Astrocyte (in vitro differentiated cells and primary cell): ENCODE data around the gene CNTNAP2. TPM values are rescaled to one million over a fixed set of nuclear protein-coding genes. Genes with fewer than 3 reads are reported as not detected.

ENCODE experiments used
- DNase-seq: peaks from one replicate; pipeline ENCODE4 v3.0.0-alpha.2; 2010; ENCODE audit warnings: low read depth
- FAIRE-seq: peaks from 2 replicates; lab custom pipeline; 2011; peaks lifted over from hg19 to GRCh38; lab: Jason Lieb, UNC
- H2AFZ ChIP-seq: 2 replicates; pipeline ENCODE4 v1.6.0; 2012; ENCODE audit warnings: low read depth, low read length, inconsistent platforms
- H3K27ac ChIP-seq: 2 replicates; pipeline ENCODE4 v1.5.1; 2011; ENCODE audit warnings: low read depth, low read length, inconsistent platforms
- H3K27me3 ChIP-seq: 2 replicates; pipeline ENCODE4 v1.6.0; 2011; ENCODE audit warnings: low read length, inconsistent platforms; ENCODE audit not compliant: insufficient read depth
- H3K36me3 ChIP-seq: 2 replicates; pipeline ENCODE4 v1.5.1; 2011; ENCODE audit warnings: low read length, inconsistent platforms; ENCODE audit not compliant: insufficient read depth
- H3K4me1 ChIP-seq: 2 replicates; pipeline ENCODE4 v1.5.1; 2011; ENCODE audit warnings: low read length, inconsistent platforms; ENCODE audit not compliant: insufficient read depth
- H3K4me2 ChIP-seq: 2 replicates; pipeline ENCODE4 v1.6.0; 2012; ENCODE audit warnings: low read length, inconsistent platforms
- H3K4me3 ChIP-seq: 2 replicates; pipeline ENCODE4 v1.5.1; 2011; ENCODE audit warnings: low read depth, mild to moderate bottlenecking, low read length, inconsistent platforms; ENCODE audit not compliant: insufficient read depth
- H3K79me2 ChIP-seq: 2 replicates; pipeline ENCODE4 v1.6.0; 2012; ENCODE audit warnings: mild to moderate bottlenecking, low read length, inconsistent platforms; ENCODE audit not compliant: insufficient read depth
- H3K9ac ChIP-seq: 2 replicates; pipeline ENCODE4 v1.6.0; 2012; ENCODE audit warnings: mild to moderate bottlenecking, low read length, inconsistent platforms
- H3K9me3 ChIP-seq: 2 replicates; pipeline ENCODE4 v1.5.1; 2012; ENCODE audit warnings: low read depth, mild to moderate bottlenecking, low read length, inconsistent platforms; ENCODE audit not compliant: insufficient read depth
- H4K20me1 ChIP-seq: 2 replicates; pipeline ENCODE4 v1.6.0; 2012; ENCODE audit warnings: low read length, inconsistent platforms; ENCODE audit not compliant: insufficient read depth
- H3K27ac Mint-ChIP-seq: one replicate; pipeline ENCODE4 v1.8.0; 2021; ENCODE audit warnings: mild to moderate bottlenecking, mixed read lengths; ENCODE audit not compliant: unreplicated experiment
- H3K27me3 Mint-ChIP-seq: one replicate; pipeline ENCODE4 v1.8.0; 2021; ENCODE audit warnings: low read depth, mixed read lengths; ENCODE audit not compliant: unreplicated experiment
- H3K36me3 Mint-ChIP-seq: one replicate; pipeline ENCODE4 v1.8.0; 2021; ENCODE audit warnings: low read depth, mixed read lengths; ENCODE audit not compliant: unreplicated experiment
- H3K4me1 Mint-ChIP-seq: one replicate; pipeline ENCODE4 v1.8.0; 2021; ENCODE audit warnings: low read depth, mixed read lengths; ENCODE audit not compliant: unreplicated experiment
- H3K4me3 Mint-ChIP-seq: one replicate; pipeline ENCODE4 v1.8.0; 2021; ENCODE audit warnings: mild to moderate bottlenecking, moderate library complexity, mixed read lengths; ENCODE audit not compliant: unreplicated experiment
- H3K9me3 Mint-ChIP-seq: one replicate; pipeline ENCODE4 v1.8.0; 2021; ENCODE audit warnings: mild to moderate bottlenecking, mixed read lengths; ENCODE audit not compliant: unreplicated experiment
- CTCF ChIP-seq: IDR thresholded peaks from 2 replicates; pipeline ENCODE4 v1.5.1; 2011; ENCODE audit warnings: low read depth, mild to moderate bottlenecking, inconsistent platforms, low read length, moderate library complexity; ENCODE audit not compliant: insufficient read depth
- EZH2 ChIP-seq: IDR thresholded peaks from 2 replicates; pipeline ENCODE4 v1.6.1; 2012; ENCODE audit warnings: mild to moderate bottlenecking, low read length, inconsistent platforms; ENCODE audit not compliant: insufficient read depth
- total RNA-seq: library from RNA; stranded (reverse); gene quantifications from 2 replicates; pipeline ENCODE4 v1.2.1, GENCODE V29; 2021

CNTNAP2 gene
- total RNA-seq, 1 donor from 2014 or later = 20.0 TPM

DNA sequence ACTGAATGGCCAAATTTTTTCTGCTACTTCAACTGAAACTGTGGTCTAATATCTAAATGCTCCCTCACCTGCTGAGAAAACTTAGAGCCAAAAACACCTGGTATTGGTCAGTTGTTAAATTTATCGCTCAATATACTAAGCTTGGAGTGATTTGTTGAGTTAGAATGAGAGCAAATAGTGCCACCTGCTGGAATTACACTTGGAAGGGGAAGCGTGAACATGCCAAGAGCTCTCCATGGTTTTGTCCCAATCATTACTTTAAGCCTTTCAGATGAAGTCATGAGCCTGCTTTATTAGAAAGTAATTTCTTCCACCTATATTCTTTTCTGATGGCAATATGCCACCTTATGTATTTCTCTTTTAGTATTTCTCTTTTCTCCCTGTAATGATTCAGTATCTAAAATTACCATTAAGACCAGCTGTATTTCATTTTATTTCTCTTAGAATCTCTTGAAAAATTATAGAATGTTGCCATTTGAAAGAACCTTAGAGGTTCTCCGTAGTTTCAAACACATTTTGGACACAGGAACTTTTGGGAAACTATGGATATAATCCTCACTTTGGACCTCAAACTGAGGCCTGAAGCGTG lies 2026.2 kb downstream of the CNTNAP2 start:
- TF ChIP-seq CTCF (peak; percentile 55), EZH2 (no peak)
- no peak overlapping the region for H3K4me3 Mint-ChIP-seq
- Histone ChIP-seq H3K79me2 (no peaks in the 10 kb centered on the region), H3K9ac (no peak overlapping the region), H2AFZ (no peak overlapping the region), H3K27me3 (no peaks in the 10 kb centered on the region), H3K36me3 (no peaks in the 10 kb centered on the region), H3K27ac (no peak overlapping the region), H4K20me1 (no peaks in the 10 kb centered on the region), H3K9me3 (no peaks in the 10 kb centered on the region), H3K4me2 (no peak overlapping the region), H3K4me3 (no peak overlapping the region), H3K4me1 (peaks cover 3% of the 10 kb centered on the region)
- H3K9me3 Mint-ChIP-seq = peaks cover 5% of the 10 kb centered on the region
- H3K4me1 Mint-ChIP-seq = peaks cover 23% of the 10 kb centered on the region
- no peak overlapping the region for H3K27ac Mint-ChIP-seq
- H3K36me3 Mint-ChIP-seq = no peaks in the 10 kb centered on the region
- FAIRE-seq (no peak), DNase-seq (no peak)
- no peaks in the 10 kb centered on the region for H3K27me3 Mint-ChIP-seq

DNA sequence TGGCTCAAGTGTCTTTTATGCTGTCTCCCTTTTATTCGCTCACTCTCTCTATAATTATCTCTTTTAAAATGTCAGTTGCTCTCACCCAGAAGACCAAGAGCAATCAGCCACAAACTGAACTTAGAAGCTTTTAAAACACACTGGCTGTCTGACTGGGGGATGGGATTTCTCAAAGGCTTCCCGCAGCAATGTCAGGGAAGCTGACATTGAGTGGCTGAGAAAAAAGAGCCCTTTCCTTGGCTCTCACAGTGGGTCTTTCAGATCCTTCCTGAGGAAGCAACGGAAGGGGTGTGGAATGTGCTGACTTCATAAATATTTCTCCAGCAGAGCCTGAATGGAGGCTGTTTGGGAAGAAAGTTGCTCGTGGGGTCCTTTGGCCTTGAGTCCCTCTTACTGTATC lies 2028.2 kb downstream of the CNTNAP2 start:
- Histone ChIP-seq H3K4me1 (peaks cover 3% of the 10 kb centered on the region), H3K36me3 (no peaks in the 10 kb centered on the region), H3K27me3 (no peaks in the 10 kb centered on the region), H3K9me3 (no peaks in the 10 kb centered on the region), H3K4me2 (no peak overlapping the region), H4K20me1 (no peaks in the 10 kb centered on the region), H2AFZ (no peak overlapping the region), H3K9ac (no peak overlapping the region), H3K4me3 (no peak overlapping the region), H3K27ac (no peak overlapping the region), H3K79me2 (no peaks in the 10 kb centered on the region)
- H3K27ac Mint-ChIP-seq = peak overlapping the region; percentile 84
- H3K4me3 Mint-ChIP-seq = peak overlapping the region; percentile 16
- peaks cover 3% of the 10 kb centered on the region for H3K9me3 Mint-ChIP-seq
- H3K4me1 Mint-ChIP-seq = peaks cover 23% of the 10 kb centered on the region
- TF ChIP-seq CTCF (no peak), EZH2 (no peak)
- H3K27me3 Mint-ChIP-seq = no peaks in the 10 kb centered on the region
- DNase-seq (no peak), FAIRE-seq (no peak)
- H3K36me3 Mint-ChIP-seq = no peaks in the 10 kb centered on the region

DNA sequence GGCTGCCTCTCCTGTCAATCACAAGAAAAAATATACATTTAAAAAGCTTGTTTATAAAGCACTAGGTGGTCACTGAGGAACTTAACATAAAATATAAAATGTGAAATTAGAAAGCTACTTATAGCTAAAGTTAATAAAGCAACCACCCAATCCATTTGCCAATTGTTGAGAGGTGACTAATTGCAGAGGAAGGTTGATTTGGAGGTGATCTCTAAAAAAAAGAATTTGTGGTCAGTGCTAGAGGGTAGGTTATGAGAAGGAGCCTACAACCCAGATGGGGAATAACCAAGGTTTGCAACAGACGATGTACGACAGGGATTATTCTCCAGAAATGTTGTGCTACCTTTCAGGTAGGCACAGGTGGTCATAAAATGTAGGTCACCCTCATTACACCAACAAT lies 2029.7 kb downstream of the CNTNAP2 start:
- H3K27ac Mint-ChIP-seq = peak overlapping the region; percentile 84
- TF ChIP-seq EZH2 (no peak), CTCF (no peak)
- DNase-seq = no peak
- Histone ChIP-seq H3K4me2 (no peak overlapping the region), H3K27ac (no peak overlapping the region), H4K20me1 (no peaks in the 10 kb centered on the region), H3K27me3 (no peaks in the 10 kb centered on the region), H3K4me3 (no peak overlapping the region), H2AFZ (no peak overlapping the region), H3K9ac (no peak overlapping the region), H3K79me2 (no peaks in the 10 kb centered on the region), H3K4me1 (peaks cover 3% of the 10 kb centered on the region), H3K9me3 (no peaks in the 10 kb centered on the region), H3K36me3 (no peaks in the 10 kb centered on the region)
- H3K9me3 Mint-ChIP-seq = no peaks in the 10 kb centered on the region
- FAIRE-seq = no peak
- H3K36me3 Mint-ChIP-seq = no peaks in the 10 kb centered on the region
- no peaks in the 10 kb centered on the region for H3K27me3 Mint-ChIP-seq
- H3K4me1 Mint-ChIP-seq = peaks cover 23% of the 10 kb centered on the region
- no peak overlapping the region for H3K4me3 Mint-ChIP-seq
